Measurements from ENCODE around the gene BRI3BP. TPM values are rescaled to one million over a fixed set of nuclear protein-coding genes. Genes with fewer than 3 reads are reported as not detected.
"Not testable (repeated sequence)": the region's sequence is repeated elsewhere in the genome, so short reads cannot be mapped to it uniquely, and the experiment has no call there.

Gene BRI3BP
- total RNA-seq, 1 donor from 2014 or later = 35.0 TPM

GRCh38 chr12:125015680-125016310, 22.4 kb downstream of the BRI3BP start:
- DNase-seq (ENCODE audit: low spot score) = no peak
- H3K27me3 Mint-ChIP-seq (ENCODE audit: insufficient read depth) = no peaks in the 10 kb centered on the region
- no peaks in the 10 kb centered on the region for H3K4me1 Mint-ChIP-seq (ENCODE audit: low read depth)
- intact Hi-C loops (cut with micrococcal nuclease) = no loop called here
- no peaks in the 10 kb centered on the region for H3K9me3 Mint-ChIP-seq
- no peak overlapping the region for H3K4me3 Mint-ChIP-seq
- H3K36me3 Mint-ChIP-seq (ENCODE audit: low read depth) = peaks cover 18% of the 10 kb centered on the region
- no peak overlapping the region for H3K27ac Mint-ChIP-seq

DNA sequence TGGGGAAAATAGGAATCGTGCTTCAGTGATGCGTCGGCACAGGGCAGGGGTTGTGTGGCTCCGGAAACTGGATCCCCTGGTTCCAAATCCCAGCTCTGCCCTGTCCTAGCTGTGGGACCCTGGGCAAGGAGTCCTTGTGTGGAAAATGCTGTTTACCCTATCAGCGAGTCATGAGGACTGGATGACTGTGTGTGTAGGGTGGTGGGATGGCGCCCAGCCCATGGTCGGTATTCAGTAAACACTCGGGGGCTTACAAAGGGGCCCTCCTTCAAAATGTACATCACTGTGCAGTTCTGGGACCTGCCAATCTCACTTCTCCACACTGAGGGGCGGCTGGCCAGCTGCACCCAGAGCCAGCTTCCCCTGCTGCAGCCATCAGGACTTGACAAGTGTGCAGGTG, 24.4 kb downstream of the BRI3BP start:
- Mint-ChIP-seq H3K9me3 (no peaks in the 10 kb centered on the region), H3K4me3 (no peak overlapping the region), H3K36me3 (ENCODE audit: low read depth) (peaks cover 17% of the 10 kb centered on the region), H3K27ac (no peak overlapping the region), H3K4me1 (ENCODE audit: low read depth) (no peaks in the 10 kb centered on the region), H3K27me3 (ENCODE audit: insufficient read depth) (no peaks in the 10 kb centered on the region)
- intact Hi-C loops (cut with micrococcal nuclease) = no loop called here
- DNase-seq (ENCODE audit: low spot score) = no peak

GRCh38 chr12:125018356-125018755, 24.9 kb downstream of the BRI3BP start:
- no peak for DNase-seq (ENCODE audit: low spot score)
- H3K27me3 Mint-ChIP-seq (ENCODE audit: insufficient read depth) = no peaks in the 10 kb centered on the region
- H3K9me3 Mint-ChIP-seq = no peaks in the 10 kb centered on the region
- H3K4me1 Mint-ChIP-seq (ENCODE audit: low read depth) = no peaks in the 10 kb centered on the region
- H3K27ac Mint-ChIP-seq = peak overlapping the region; percentile 48
- peaks cover 23% of the 10 kb centered on the region for H3K36me3 Mint-ChIP-seq (ENCODE audit: low read depth)
- intact Hi-C loops (cut with micrococcal nuclease) = no loop called here
- H3K4me3 Mint-ChIP-seq = no peak overlapping the region

DNA sequence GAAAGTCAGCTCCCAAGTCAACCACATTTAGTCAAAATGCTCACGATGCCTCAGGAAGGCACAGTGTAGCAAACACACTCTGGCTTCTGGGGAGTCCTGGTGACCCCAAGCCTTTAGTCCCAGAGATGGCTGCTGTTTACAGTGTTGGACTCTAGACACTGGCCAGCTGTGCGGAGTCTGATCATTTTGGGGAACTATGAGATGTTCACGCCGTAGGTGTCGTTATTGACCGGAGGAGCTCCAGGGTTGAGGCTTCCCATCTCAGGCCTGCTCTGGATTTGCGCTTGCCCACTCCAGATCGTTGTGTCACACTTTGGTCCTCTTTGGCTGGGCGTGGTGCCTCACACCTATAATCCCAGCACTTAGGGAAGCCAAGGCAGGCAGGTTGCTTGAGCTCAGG, 27.7 kb downstream of the BRI3BP start:
- Mint-ChIP-seq H3K36me3 (ENCODE audit: low read depth) (peaks cover 31% of the 10 kb centered on the region), H3K27me3 (ENCODE audit: insufficient read depth) (no peaks in the 10 kb centered on the region), H3K4me1 (ENCODE audit: low read depth) (no peaks in the 10 kb centered on the region), H3K4me3 (no peak overlapping the region), H3K9me3 (no peaks in the 10 kb centered on the region), H3K27ac (no peak overlapping the region)
- intact Hi-C loops (cut with micrococcal nuclease) = no loop called here
- DNase-seq (ENCODE audit: low spot score) = no peak

- intact Hi-C loops (cut with micrococcal nuclease) = no loop called here
- no peak for DNase-seq (ENCODE audit: low spot score)
- no peaks in the 10 kb centered on the region for H3K4me1 Mint-ChIP-seq (ENCODE audit: low read depth)
- no peak overlapping the region for H3K27ac Mint-ChIP-seq
- no peaks in the 10 kb centered on the region for H3K27me3 Mint-ChIP-seq (ENCODE audit: insufficient read depth)
- H3K9me3 Mint-ChIP-seq = no peaks in the 10 kb centered on the region
- H3K4me3 Mint-ChIP-seq = no peak overlapping the region
- peaks cover 31% of the 10 kb centered on the region for H3K36me3 Mint-ChIP-seq (ENCODE audit: low read depth)
Observed at GRCh38 chr12:125021771-125022170, 28.3 kb downstream of the BRI3BP start.

DNA sequence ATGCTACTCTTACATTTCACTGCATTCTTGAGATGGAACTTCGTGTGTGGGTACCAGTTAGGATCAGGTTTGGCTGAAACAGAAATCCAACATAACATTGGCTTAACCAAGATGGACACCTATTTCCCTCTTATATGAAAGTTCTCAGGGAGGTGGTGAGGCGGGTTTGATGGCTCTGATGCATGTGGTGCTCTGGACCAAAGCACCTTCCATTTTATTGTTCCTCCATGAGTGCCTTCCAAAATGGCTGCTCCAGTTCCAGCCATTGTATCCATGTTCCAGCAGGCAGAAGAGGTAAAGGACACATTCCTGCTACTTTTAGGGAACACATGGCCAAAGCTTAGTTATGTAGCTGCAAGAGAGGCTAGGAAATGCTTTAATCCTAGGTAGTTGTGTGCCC, 29.6 kb downstream of the BRI3BP start:
- no peak overlapping the region for H3K4me3 Mint-ChIP-seq
- peaks cover 31% of the 10 kb centered on the region for H3K36me3 Mint-ChIP-seq (ENCODE audit: low read depth)
- intact Hi-C loops (cut with micrococcal nuclease) = no loop called here
- no peaks in the 10 kb centered on the region for H3K9me3 Mint-ChIP-seq
- H3K4me1 Mint-ChIP-seq (ENCODE audit: low read depth) = no peaks in the 10 kb centered on the region
- H3K27ac Mint-ChIP-seq = no peak overlapping the region
- DNase-seq (ENCODE audit: low spot score) = no peak
- no peaks in the 10 kb centered on the region for H3K27me3 Mint-ChIP-seq (ENCODE audit: insufficient read depth)

DNA sequence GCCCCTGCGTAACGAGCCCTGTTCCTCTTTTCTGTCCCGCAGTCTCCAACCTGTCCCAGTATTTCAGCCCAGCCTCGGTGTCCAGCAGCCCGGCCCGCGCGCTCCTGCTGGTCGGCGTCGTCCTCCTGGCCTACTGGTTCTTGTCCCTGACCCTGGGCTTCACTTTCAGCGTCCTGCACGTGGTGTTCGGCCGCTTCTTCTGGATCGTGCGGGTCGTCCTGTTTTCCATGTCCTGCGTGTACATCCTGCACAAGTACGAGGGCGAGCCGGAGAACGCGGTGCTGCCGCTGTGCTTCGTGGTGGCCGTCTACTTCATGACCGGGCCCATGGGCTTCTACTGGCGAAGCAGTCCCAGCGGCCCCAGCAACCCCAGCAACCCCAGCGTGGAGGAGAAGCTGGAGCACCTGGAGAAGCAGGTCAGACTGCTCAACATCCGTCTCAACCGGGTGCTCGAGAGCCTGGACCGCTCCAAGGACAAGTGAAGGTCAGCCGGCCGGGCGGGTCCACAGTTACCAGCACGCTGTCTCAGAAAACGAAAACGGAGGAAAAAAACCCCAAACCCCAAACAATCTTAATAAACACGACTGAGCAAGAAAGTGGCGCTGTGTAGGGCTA, 31.6 kb downstream of the BRI3BP start:
- no peak for DNase-seq (ENCODE audit: low spot score)
- Mint-ChIP-seq H3K4me3 (no peak overlapping the region), H3K4me1 (ENCODE audit: low read depth) (no peaks in the 10 kb centered on the region), H3K9me3 (no peaks in the 10 kb centered on the region), H3K27ac (no peak overlapping the region), H3K36me3 (ENCODE audit: low read depth) (peaks cover 27% of the 10 kb centered on the region), H3K27me3 (ENCODE audit: insufficient read depth) (no peaks in the 10 kb centered on the region)
- intact Hi-C loops (cut with micrococcal nuclease) = no loop called here

GRCh38 chr12:125025606-125026235, 32.3 kb downstream of the BRI3BP start:
- no peak overlapping the region for H3K4me3 Mint-ChIP-seq
- intact Hi-C loops (cut with micrococcal nuclease) = no loop called here
- no peaks in the 10 kb centered on the region for H3K4me1 Mint-ChIP-seq (ENCODE audit: low read depth)
- no peak overlapping the region for H3K27ac Mint-ChIP-seq
- H3K9me3 Mint-ChIP-seq = no peaks in the 10 kb centered on the region
- H3K27me3 Mint-ChIP-seq (ENCODE audit: insufficient read depth) = no peaks in the 10 kb centered on the region
- no peak for DNase-seq (ENCODE audit: low spot score)
- peaks cover 27% of the 10 kb centered on the region for H3K36me3 Mint-ChIP-seq (ENCODE audit: low read depth)

GRCh38 chr12:125028106-125028505, 34.7 kb downstream of the BRI3BP start:
- no peak overlapping the region for H3K27ac Mint-ChIP-seq
- peaks cover 20% of the 10 kb centered on the region for H3K36me3 Mint-ChIP-seq (ENCODE audit: low read depth)
- no peak overlapping the region for H3K4me3 Mint-ChIP-seq
- no peak for DNase-seq (ENCODE audit: low spot score)
- H3K4me1 Mint-ChIP-seq (ENCODE audit: low read depth) = no peaks in the 10 kb centered on the region
- intact Hi-C loops (cut with micrococcal nuclease) = no loop called here
- no peaks in the 10 kb centered on the region for H3K9me3 Mint-ChIP-seq
- H3K27me3 Mint-ChIP-seq (ENCODE audit: insufficient read depth) = no peaks in the 10 kb centered on the region

- no peaks in the 10 kb centered on the region for H3K27me3 Mint-ChIP-seq (ENCODE audit: insufficient read depth)
- no peak for DNase-seq (ENCODE audit: low spot score)
Observed at GRCh38 chr12:125029761-125030358, 36.4 kb downstream of the BRI3BP start.

DNA sequence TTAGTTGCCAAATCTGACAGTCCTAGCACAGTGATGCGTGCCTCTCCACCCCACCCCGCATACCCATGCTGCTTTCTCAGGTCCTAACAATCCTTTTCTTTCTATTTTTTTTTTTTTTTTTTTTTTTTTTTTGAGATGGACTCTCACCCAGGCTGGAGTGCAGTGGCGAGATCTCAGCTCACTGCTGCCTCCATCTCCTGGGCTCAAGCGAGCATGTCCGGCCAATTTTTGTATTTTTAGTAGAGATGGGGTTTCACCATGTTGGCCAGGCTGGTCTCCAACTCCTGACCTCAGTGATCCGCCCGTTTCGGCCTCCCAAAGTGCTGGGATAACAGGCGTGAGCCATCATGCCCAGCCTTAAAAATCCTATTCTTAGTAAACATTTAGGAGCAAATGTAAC, 38.0 kb downstream of the BRI3BP start:
- H3K27me3 Mint-ChIP-seq (ENCODE audit: insufficient read depth); H3K27ac Mint-ChIP-seq; intact Hi-C loops (cut with micrococcal nuclease); H3K4me3 Mint-ChIP-seq; H3K9me3 Mint-ChIP-seq; H3K4me1 Mint-ChIP-seq (ENCODE audit: low read depth); DNase-seq (ENCODE audit: low spot score): not testable (repeated sequence)
- H3K36me3 Mint-ChIP-seq (ENCODE audit: low read depth) = peaks cover 10% of the 10 kb centered on the region

More at GRCh38 chr12:125029761-125030358, 36.4 kb downstream of the BRI3BP start:
- Mint-ChIP-seq H3K27ac (no peak overlapping the region), H3K4me1 (ENCODE audit: low read depth) (no peaks in the 10 kb centered on the region), H3K36me3 (ENCODE audit: low read depth) (peaks cover 16% of the 10 kb centered on the region), H3K9me3 (peaks cover 1% of the 10 kb centered on the region), H3K4me3 (no peak overlapping the region)
- intact Hi-C loops (cut with micrococcal nuclease) = no loop called here

DNA sequence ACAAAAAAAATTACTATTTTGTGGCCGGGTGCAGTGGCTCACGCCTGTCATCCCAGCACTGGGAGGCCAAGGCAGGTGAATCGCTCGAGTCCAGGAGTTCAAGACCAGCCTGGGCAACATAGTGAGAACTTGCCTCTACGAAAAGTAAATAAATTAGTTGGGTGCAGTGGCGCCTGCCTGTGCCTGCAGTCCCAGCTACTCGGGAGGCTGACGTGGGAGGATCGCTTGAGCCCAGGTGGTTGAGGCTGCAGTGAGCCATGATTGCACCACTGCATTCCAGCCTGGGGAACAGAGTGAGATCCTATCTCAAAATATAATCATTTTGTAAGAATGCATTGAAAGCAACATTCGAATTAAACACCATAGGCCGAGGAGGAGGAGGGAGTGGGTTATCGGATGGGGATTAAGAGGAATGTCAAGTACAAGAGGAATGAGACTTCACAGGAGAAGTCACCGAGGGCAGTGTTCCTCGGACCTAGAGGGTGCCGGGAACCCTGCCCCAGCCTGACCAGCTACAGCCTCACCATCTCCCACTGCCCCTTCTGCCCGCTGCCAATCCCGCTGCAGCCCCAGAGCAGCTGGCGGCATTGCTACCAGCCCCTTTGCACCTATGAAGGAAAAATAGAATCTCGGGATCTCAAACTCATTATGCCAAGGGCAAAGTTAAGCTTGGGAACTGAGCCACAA, 39.2 kb downstream of the BRI3BP start:
- intact Hi-C loops (cut with micrococcal nuclease) = no loop called here
- H3K36me3 Mint-ChIP-seq (ENCODE audit: low read depth) = peaks cover 10% of the 10 kb centered on the region
- peaks cover 6% of the 10 kb centered on the region for H3K9me3 Mint-ChIP-seq
- H3K27me3 Mint-ChIP-seq (ENCODE audit: insufficient read depth) = no peaks in the 10 kb centered on the region
- DNase-seq (ENCODE audit: low spot score) = no peak
- H3K4me1 Mint-ChIP-seq (ENCODE audit: low read depth) = no peaks in the 10 kb centered on the region
- no peak overlapping the region for H3K27ac Mint-ChIP-seq
- no peak overlapping the region for H3K4me3 Mint-ChIP-seq

DNA sequence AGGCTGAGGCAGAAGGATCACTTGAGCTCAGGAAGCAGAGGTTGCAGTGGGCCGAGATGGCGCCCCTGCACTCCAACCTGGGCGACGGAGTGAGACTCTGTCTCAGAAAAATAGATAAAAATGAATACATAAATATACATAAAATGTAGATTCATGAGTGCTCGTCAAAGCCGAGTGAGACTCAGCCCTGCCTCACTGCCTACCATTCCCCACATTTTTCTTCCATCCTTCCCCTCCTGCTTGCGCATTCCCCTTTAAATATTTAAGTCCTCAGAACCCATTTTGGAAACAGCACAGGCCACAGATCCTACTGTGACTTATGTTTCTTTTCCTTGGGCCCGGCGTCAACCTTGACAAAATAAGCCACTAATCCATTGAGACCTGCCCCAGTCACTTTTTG, 39.8 kb downstream of the BRI3BP start:
- peaks cover 10% of the 10 kb centered on the region for H3K36me3 Mint-ChIP-seq (ENCODE audit: low read depth)
- H3K4me3 Mint-ChIP-seq = no peak overlapping the region
- no peaks in the 10 kb centered on the region for H3K27me3 Mint-ChIP-seq (ENCODE audit: insufficient read depth)
- peaks cover 6% of the 10 kb centered on the region for H3K9me3 Mint-ChIP-seq
- intact Hi-C loops (cut with micrococcal nuclease) = no loop called here
- no peaks in the 10 kb centered on the region for H3K4me1 Mint-ChIP-seq (ENCODE audit: low read depth)
- no peak for DNase-seq (ENCODE audit: low spot score)
- H3K27ac Mint-ChIP-seq = no peak overlapping the region

All from activated T-helper 1 cell treated with anti-CD3 and anti-CD28 coated beads, Interleukin-12 subunit alpha, Interleukin-12 subunit beta, Interleukin-2, Interleukin-4 antibody, amounts not matched to agents 30 ng/mL and 10 ng/mL and 1 ng/mL, durations not matched to agents 14 hours and 24 hours and 36 hours (primary cell).